Daoy (cell line): ENCODE measurements around the gene SH3TC1. TPM values are rescaled to one million over a fixed set of nuclear protein-coding genes. Genes with fewer than 3 reads are reported as not detected.

Experiments used
- DNase-seq: peaks from one replicate; pipeline ENCODE4 v3.0.0-alpha.2; 2015; ENCODE audit warnings: low read depth
- total RNA-seq: library from RNA; depleted of rRNA; stranded (reverse); fragments of >200 nt; shearing (Covaris generic); gene quantifications from 2 replicates; pipeline ENCODE4 v1.2.3, GENCODE V29; 2014

Gene SH3TC1
- total RNA-seq, 1 experiment from 2014 or later, result 10.1 TPM

GRCh38 chr4:8228319-8229250 is 29.5 kb downstream of the SH3TC1 start:
- peak; percentile 86 for DNase-seq

DNA sequence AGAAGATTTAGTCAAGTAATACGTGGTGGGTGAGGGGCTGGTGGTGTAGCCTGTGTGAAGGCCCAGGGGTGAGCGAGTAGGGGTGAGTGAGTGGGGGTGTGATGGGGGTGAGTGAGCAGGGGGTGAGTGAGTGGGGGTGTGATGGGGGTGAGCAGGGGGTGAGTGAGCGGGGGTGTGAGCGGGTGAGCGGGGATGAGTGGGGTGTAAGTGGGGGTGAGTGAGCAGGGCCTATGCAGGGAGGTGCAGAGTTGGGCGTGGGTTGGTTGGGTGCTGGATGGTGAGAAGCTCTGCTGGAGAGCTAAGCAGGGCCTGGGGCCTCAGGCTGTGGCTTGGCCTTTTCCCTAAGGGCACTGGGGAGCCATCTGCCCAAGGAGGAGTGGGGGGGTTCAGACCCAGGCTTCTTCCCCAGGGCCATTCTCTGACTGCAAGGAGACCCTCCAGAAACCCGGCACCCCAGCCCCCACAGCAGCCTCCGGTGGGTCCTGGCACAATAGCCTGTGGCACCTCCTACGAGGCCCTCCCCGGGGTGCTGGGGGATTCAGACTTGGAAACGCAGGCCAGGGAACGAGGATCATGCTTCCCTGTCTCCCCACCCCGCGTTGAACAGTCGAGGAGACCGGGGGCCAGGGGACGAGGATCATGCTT is 30.4 kb downstream of the SH3TC1 start:
- no peak for DNase-seq

DNA sequence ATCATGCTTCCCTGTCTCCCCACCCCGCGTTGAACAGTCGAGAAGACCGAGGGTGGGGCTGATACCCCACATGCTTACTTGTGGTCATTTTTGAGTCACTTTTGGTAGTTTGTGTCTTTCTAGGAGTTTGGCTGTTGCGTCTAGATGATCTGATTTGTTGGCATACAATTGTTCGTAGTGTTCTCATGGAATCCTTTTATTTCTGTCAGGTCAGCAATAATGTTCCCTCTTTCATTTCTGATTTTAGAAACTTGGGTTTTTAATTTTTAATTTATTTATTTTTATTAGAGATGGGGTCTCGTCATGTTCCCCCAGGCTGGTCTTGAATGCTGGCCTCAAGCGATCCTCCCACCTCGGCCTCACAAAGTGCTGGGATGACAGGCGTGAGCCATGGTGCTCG is 30.9 kb downstream of the SH3TC1 start:
- DNase-seq, result no peak

DNA sequence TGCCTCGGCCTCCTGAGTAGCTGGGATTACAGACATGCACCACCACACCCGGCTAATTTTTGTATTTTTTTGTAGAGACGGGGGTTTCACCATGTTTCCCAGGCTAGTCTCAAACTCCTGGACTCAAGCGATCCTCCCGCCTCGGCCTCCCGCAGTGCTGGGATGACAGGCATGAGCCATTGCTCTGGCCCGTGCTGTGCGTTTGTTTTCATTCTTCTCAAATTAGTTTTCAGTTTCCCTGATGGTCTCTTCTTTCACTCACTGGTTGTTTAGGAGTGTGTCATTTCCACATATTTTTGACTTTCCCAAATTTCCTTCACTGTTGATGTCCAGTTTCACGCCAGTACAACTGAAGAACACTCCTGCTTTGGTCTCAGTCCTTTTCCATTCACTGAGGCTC is 31.8 kb downstream of the SH3TC1 start:
- DNase-seq, result peak; percentile 73

DNA sequence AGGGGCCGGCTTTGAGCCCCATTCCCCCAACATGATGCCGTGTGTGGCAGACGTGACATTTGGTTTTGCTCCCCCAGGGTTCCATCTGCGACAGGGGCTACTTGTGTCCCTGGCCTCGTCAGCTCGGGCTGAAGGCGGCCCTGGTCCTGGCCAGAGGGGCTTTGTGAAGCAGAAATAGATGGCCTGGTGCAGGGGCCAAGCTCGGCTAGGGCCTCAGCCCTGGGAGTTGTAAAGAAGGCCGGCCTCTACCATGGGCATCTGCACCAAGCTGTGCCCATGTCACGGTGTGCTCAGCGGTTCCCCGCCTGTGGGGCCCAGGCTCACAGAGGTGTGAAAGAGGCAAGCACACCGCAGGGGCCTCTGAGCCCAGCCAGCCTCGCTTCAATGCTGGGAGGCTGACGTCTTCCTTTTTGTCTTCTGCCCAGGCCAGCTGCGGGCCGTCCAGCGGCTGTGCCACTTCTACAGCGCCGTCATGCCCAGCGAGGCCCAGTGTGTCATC is 32.5 kb downstream of the SH3TC1 start:
- no peak for DNase-seq

GRCh38 chr4:8232748-8233147 is 33.7 kb downstream of the SH3TC1 start:
- DNase-seq, result no peak

DNA sequence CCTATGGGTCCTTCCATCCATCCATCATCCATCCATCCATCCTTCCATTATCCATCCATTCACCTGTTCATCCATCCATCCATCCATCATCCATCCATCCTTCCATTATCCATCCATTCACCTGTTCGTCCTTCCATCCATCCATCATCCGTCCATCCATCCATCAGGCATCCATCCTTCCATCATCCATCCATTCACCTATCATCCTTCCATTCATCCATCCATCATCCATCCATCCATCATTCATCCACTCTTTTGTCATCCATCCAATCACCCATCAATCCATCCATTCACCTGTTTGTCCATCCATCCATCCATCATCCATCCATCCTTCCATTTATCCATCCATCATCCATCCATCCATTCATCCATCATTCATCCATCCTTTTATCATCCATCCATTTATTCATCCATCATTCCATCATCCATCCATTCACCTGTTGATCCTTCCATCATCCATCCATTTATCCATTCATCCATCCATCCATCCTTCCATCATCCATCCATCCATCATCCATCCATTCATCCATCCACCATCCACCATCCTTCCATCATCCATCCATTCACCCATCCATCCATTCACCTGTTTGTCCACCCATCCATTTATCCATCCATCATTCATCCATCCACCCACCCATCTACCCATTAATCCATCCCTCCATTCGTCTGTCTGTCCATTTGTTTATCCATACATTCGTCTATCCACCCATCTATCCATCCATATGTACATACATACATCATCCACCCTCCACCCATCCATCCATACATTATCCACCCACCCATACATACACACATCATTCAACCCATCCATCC is 34.8 kb downstream of the SH3TC1 start:
- no peak for DNase-seq

DNA sequence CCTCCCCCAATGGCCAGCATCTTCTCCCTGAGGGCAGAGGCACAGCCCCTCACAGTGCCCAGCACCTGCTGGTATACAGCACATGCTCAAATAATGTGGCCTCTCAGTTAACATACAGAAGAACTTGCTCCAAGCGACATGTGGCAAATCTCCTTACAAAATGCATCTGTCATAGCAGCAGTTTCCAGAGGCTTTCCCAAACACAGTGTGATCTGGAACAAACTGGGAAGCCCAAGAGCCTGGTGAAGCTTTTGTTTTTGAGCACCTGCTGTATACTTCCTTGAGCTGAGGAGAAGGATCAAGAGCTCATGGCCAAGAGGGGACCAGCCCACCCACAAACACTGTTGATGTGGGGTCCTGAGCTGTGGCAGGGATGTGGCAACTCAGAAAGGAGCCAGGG is 35.6 kb downstream of the SH3TC1 start:
- no peak for DNase-seq

GRCh38 chr4:8235224-8235623 is 36.1 kb downstream of the SH3TC1 start:
- DNase-seq, result no peak

DNA sequence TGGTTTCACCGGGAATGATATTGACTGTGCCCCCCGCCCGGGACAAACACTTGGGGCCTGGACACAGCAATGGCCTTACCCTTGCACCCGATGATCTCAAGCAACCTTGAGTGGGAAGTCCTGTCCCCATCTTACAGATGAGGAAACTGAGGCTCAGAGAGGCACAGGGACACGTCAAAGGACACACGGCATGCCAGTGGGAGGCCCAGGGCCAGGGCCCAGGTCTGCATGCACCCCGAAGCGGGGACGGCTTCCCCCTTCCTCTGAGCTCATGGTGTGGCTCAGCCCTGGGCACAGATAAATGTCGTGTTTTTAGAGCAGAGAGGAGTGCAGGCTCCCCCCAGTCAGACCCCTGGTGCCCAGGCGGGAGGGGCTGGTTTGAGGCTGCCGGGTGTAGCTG is 36.6 kb downstream of the SH3TC1 start:
- no peak for DNase-seq

DNA sequence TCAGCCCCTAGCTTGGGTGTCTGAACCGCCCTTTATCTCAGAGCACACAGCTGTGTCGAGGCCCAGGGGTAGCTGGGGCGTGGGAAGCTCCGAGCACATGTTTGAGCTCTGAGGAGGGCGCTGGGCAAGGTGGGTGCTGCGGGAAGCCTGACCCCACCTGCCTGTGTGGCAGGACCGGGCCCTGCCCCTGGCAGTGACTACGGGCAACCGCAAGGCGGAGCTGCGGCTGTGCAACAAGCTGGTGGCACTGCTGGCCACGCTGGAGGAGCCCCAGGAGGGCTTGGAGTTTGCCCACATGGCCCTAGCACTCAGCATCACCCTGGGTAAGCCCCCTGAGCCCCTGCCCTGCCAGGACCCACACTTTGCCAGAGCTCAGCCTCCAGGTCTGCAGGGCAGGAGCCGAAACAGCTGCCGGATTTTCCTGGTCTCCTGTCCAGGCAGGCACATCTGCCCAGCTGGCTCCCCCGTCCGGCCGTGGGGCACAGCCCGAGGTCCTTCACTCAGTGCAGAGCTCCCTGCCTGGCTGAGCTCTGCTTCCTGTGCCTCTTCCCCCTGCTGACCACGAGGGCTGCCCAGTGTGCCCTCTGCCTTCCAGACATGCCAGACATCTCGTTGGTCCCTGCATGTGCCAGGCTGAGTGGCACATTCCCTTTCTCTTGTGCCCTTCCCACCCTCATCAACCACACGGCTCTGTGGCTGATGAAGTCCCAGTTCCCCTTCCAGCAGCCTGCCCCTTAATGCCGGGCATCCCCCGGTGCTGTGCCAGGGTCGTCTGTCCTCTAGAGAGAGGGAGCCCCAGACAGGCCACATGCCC is 37.2 kb downstream of the SH3TC1 start:
- DNase-seq, result no peak

DNA sequence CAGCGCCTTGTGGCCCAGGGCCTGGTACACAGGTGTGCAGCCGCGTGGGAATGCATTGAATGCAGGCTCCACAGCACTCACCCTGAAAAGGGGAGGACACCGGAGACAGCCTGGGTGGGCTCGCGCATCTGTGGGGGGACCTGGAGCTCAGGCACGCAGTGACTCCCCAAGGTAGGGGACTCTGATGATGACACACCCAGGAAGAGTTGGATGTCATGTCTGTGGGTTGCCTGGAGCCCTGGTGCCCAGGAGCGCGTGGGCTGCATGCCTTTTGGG is 37.8 kb downstream of the SH3TC1 start:
- no peak for DNase-seq

- no peak for DNase-seq
Measured at GRCh38 chr4:8237256-8237989, 38.3 kb downstream of the SH3TC1 start.

DNA sequence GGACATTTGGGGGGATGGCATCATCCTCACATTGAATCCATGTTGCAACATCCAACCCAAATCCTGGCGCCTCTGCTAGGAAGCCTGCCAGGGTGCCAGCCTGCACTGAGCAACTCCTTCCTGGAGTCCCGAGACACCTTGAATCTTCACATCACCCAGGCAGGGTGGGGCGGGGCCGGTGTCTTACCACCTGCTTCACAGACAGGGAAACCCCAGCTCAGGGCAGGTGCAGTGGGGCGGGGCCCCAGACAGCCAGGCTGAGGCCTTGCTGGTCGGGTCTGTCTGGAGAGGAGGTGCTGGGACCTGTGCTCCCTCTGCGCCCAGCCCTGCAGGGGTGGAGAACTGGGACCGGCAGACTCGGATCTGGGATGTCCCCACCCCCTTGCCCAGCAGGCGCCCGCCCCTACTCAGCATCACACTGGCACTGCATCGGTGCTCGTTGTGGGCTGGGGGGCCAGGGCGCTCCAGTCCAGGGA is 39.0 kb downstream of the SH3TC1 start:
- DNase-seq, result no peak

DNA sequence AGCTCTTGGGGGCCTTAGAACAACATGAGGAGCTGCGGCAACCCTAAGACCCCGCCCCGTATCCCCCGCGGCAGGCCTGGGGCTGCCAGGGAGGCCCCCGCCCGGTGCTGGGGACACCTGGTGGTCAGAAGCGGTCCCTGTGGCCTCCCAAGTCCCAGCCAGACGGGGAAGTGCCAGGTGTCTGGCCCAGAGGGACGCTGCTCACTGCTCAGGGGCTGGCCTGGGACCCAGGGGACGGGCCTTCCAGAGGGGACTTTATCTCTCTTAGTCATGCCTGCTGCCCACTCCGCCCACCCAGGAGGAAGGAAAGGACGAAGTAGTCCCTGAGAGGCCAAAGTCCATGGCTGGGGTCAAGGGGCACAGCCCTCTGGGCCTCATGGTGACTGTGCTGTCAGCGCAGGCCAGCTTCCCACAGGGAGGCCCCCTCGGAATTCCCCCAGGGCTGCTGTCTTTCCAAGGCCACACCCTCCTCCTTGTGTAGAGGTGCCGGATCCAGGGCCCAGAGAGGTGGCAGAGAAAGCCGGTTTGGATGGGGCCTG is 39.5 kb downstream of the SH3TC1 start:
- no peak for DNase-seq

DNA sequence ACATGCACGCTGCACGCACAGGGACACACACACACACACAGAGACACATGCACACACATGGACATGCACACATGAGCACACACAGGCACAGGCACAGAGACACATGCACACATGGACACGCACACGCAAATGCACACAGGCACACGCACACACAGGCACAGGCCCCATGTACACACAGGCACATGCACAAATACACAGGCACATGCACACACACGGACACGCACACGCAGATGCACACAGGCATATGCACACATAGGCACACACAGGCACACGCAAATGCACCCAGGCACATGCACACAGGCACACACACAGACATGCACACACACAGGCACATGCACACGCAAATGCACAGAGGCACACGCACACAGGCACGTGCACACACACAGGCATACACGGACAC is 40.1 kb downstream of the SH3TC1 start:
- no peak for DNase-seq

- DNase-seq, result no peak
Measured at GRCh38 chr4:8239661-8240060, 40.6 kb downstream of the SH3TC1 start.

DNA sequence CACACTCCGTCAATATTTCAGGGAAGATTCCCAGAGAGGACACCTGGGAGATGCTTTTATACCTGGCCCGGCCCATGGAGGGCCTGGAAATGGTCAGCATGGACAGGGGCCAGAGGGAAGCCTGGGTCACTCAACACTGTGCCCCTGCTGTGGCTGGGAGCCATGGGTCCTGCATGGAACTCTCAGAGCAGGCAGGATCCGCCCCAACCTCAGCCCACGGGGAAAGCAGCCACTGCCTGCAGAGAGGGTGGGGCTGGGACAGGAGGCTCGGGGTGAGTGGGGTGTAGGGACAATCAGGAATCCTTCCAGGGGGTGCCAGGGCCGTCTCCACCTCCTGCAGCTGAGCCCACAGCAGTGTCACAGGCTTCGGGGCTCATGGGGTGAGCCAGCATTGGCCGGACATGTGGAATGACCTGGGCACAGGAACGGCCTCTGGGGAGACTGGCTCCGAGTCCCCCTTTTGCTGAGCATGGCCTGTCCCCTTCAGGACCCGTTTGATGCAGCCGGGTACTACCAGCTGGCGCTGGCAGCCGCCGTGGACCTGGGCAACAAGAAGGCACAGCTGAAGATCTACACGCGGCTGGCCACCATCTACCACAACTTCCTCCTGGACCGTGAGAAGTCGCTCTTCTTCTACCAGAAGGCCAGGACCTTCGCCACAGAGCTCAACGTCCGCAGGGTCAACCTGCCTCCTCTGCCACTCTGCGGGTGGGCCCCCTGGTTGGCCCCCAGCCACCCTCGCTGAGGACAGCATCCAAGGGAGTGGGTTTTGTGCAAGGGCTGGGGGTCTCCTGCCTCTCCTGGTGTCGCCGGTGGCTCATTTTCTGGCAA is 41.3 kb downstream of the SH3TC1 start:
- DNase-seq, result no peak

GRCh38 chr4:8241211-8241779 is 42.2 kb downstream of the SH3TC1 start:
- no peak for DNase-seq
